GM21381 (cell line): ENCODE data around the gene ZNF385D.

Experiments
- ATAC-seq: cut with Tn5 transposase; IDR thresholded peaks from one replicate; pipeline ENCODE4 v1.9.1; 2021; ENCODE audit warnings: mild to moderate bottlenecking, moderate library complexity; ENCODE audit not compliant: unreplicated experiment

Gene ZNF385D, protein sequence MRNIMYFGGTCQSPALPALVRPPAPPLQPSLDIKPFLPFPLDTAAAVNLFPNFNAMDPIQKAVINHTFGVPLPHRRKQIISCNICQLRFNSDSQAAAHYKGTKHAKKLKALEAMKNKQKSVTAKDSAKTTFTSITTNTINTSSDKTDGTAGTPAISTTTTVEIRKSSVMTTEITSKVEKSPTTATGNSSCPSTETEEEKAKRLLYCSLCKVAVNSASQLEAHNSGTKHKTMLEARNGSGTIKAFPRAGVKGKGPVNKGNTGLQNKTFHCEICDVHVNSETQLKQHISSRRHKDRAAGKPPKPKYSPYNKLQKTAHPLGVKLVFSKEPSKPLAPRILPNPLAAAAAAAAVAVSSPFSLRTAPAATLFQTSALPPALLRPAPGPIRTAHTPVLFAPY

DNA sequence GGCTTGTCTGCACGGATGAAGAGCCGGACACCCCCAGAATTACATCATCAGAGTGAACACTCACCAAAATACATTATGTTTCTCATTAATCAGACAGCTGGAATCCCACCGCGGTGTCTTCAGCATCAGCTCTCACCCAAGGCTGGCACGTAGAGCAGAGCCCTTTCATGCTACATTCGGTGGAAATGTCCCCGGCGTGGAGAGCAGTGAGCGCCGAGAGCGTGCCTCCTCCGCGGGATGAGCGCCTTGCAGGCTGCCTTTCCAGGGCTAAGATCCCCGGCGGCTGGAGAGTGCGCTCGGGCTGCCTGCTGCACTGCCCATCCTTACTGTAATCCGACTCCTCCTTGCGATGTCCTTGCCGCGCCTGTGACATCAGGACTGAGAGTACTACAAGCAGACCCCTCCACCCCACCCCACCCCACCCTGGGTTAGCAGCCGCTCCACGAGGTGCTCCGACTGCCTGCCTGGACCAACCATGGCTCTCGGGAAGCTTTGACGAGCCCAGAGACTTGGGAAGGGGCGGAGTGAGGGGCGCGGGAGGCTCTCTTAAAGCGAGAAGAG is at the start of gene ZNF385D:
Gene ZNF385D, minus strand, starts transcription at position 380 of the 561 bp plus-strand sequence. Its CDS starts 294 bp downstream, at position 86.
- no peak for ATAC-seq

DNA sequence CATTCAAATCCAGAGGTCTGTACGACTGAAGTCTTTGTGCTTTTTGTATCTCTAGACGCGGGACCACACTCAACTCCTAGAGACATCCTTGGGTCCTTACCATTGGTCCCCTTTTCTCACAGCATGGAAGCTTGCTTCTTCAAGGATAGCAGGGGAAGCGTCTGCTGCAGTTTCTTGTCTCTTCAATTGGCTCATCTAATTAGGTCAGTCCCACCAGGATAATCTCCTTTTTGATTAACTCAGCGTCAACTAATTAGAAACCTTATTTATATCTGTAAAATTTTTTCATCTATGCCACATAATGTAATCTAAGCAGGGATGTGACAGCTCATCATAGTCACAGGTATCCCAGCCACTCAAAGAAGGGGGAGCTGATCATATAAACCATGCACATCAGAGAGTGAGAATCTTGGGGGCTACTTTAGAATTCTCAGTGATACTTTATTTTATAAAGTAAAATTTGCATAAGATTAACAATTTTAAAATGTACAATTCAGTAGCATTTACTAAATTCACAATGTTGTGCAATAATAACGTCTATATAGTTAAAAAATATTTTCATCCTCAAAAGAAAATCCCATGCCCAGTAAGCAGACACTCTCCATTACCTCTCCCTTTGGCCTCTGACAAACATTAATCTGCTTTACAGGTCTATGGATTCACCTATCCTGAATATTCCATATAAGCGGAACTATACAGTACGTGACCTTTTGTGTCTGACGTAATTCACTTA is 47.5 kb upstream of the ZNF385D start:
- ATAC-seq = no peak

DNA sequence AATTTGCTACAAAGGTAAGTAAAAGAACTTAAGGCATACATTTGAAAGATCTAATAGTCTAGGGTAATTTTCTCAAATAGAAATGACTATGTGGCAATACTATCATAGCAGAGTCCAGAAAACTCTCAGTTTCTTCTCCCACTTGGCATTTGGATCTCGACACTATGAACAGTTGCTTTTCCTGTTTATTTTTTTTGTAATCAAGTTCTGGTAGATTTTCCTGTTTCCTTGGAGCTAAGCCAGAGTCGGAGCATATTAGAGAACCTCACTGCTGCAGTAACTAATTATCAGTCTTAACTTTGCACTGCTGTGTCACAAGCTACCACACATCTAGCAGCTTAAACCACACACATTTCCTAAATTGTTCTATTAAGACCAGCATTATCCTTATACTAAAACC is 44.9 kb upstream of the ZNF385D start:
- ATAC-seq = no peak

DNA sequence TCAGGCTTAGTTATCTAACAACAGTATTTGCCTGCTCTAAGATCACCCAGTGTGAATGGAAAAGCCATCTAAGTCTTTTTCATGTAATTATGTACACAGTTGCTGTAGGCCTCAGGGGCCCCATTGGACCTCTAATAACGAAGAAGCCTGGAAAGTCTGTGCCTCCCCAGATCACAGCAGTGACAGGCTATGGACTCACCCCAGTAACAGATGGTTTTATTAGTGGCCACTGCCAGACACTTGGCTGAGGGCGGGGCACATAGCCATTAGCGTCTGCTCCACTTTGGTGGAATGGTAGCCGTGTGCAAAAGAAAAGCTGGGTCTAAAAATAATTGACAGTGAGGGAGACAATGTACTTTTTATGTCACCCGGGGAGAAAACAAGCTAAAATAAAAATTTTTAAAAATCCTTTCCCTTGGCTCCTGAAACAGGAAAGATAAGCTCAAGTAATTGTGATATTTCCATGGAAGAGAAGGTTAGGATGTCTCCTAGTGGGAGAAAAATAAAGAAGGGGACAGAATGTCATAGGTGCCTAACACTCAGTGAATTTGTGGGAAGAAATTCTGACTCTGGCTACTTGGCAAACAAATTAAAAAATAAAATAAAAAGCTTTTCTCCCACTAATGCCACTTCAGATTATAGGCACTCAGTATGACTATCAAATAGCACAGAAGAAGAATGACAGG is 44.3 kb upstream of the ZNF385D start:
- no peak for ATAC-seq

DNA sequence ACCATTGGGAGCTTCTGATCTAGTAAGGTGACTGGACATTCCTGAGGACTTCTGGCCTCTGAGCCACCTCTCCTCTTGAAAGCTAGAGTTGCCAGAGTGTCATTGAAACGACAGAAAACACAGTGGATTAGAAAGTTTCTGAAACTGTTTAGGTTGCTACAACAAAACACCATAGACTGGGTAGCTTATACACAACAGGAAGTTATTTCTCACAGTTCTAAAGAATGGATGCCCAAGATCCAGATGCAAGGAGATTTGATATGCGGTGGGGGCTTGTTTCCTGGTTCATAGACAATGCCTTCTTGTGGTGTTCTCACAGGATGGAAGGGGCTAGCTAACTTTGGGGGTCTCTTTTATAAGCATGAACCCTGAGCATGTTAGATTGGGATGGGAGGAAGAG is 43.3 kb upstream of the ZNF385D start:
- no peak for ATAC-seq

DNA sequence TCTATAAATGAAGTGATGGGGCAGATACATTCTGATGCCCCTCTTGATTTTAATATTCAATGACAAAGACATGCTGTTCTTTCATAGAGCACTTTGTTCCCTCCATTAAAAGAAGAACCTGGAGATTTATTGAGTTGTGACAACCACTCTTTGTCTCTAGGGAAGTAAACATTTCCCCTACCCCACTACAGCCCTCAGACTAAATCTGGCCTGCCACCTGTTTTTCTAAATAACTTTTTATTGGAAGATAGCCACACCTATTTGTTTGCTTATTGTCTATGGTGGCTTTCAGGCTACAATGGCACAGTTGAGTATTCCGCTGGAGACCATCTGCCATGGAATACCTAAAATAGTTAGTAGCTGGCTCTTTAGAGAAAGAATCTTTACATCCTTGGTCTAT is 41.2 kb upstream of the ZNF385D start:
- no peak for ATAC-seq

DNA sequence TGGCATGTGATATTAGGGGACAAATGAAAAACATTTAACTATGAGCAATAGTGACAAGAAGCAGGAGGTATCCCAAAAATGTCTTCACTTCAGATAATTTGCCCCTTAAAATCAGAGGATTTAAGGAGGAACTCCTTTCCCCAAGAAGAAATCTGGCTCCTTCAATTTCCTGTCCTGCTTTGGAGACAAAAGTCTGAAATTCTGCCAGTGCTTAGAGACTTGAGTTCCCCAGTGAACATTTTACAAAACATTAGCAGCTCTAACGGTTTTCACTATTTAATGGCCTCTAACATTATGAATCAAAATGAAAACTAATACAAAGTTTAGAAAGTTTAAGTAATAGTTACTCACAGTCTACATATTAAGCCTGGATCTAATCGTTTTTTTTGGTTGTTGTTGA is 40.3 kb upstream of the ZNF385D start:
- no peak for ATAC-seq

DNA sequence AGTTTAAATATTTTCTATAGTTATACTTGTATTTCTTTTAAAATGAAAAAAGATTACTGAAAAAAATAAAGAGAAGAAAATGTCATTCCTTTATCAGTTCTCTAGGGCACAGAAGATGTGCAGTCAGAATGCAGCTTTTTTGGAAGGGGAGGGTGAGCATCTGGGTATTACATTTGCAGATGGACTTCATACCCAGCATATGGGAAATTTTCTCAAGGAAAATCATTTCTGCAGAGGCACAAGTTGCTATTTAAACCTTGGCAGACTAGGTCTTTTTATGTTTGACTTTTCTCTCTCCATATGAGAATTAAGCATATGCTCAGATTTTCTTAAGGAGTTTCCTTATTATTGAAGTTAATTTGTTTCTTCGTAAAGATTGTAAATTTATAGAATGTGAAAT is 39.5 kb upstream of the ZNF385D start:
- no peak for ATAC-seq

DNA sequence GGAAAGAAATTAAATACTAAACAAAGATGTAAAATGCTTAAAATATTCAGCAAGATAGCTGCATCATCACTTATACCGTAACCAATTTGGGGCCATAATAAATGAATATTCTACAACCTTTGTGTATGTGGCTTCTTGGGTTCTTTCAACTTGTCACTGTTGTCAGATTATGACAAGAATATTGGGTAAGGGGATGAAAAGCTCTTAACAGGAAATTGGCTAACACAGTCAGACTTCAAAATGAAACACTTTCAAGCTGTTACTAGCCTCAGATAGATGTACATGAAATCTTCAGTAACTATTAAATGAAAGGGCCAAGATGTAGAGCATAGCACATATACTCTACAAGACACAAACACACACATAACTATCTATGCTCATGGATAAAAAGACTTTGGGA is 38.7 kb upstream of the ZNF385D start:
- no peak for ATAC-seq

DNA sequence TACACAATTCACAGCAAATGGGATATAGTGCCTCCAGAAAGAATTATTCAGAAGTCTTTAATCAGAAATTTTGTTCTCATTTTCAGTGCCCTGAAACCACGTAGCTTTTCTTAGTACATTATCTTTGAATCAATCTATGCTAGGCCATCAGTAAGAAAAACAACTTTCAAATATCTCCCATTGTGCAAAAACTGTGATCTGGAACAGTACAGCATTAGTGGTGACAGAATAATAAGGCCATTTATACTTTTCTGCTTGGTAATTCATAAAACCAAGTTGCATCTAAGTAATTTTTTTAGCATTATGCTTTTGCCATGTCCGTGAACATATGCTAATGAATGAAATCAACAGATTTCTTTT is 35.4 kb upstream of the ZNF385D start:
- no peak for ATAC-seq

DNA sequence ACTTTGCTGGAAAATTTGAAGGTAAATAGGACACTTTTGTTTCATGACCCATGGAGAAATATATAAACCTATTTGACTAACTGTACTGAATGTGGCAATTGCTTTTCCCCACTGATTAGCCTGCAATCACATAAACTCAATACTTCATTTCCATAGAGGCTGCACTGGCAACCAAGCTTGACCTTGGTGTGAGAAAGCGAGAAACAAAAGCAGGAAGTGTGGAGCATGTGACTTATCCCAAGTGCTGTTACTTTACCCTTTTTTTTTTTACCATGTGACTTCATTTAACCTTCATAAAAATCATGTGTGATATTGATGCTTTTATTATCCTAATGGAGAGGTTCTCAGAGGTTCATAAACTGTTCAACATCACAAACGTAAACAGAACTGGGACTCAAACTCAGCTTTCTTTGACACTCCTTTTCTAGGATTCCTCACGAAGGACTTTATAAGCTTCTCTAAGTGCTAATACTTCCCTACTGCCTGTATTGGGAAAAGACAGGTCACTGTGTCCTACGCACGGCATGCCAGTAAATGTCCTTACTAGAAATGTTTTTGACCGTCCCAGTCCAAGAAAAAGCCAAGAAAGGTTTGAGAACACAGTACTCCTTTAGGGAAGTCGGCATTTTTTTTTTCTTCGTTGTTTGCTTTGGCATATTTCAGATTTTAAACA is 34.9 kb upstream of the ZNF385D start:
- ATAC-seq = no peak

DNA sequence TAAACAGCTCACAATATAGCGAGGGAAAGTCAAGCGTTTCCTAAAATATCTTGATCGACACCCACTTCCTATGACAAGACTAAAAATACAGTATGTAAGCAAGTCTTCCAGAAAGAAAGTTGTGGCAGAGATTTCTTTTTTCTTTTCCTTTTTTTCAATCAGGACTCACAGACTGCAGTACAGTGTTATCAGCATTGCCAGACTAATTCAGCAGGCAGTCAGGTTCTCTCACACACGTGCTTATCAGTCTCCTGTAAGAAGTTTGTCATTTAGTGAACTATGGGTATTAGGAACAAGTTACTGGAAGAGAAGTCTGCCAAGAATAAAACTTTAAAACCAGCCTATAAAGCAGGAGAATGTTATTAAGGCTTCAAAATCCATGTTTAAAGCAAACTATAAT is 32.8 kb upstream of the ZNF385D start:
- ATAC-seq = no peak

DNA sequence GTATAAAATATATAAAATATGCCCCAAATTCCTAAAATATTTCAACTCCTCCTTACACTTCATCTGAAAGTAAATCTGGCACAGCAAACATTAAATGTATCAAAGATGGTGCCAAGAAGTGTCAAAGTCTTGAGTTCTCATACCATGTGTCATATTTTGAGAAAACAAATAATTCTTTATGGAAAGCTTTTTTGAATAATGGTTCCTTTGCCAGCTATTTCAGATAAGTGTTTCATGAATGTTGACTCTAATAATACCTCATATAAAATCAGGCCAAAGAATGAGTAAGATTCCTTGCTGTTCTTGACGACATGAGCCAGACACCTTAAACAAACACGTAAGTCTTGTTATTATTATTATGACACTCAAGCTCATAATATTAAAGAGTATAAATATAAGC is 30.3 kb upstream of the ZNF385D start:
- ATAC-seq = no peak

DNA sequence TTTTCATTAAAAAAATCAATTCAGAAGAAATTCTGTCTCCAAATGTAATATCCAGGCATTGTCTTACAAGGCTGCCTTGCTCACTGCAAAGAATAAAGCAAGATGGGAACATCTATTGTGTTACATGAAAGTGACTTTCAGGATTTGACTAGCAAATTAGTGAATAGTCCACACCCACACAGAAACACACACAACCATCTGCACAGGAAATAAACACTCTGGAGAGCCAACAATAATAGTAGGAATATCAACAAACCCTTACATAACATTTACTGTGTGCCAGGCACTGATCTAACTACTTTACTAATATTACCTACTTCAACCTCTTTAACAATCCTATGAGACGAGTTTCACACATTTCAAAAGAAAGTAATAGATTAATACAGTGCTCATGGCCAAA is 28.9 kb upstream of the ZNF385D start:
- no peak for ATAC-seq

DNA sequence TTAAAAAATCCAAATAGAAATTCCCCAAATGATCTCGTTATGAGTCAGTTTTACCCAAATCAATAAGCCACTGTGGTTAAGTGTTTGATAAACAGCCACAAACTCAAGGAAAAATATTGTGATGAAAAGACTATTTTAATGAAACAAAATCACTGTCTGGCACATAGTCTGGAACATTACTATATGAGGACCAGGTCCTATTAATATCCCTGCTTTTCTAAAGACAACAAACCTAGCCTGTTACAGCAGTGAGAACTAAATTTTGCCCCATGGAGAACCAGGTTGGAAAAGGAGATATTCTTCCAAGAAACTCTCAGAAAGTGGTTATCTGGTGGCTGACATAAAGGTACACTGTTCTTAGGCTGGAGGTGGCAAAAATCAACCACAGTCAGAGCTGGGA is 27.7 kb upstream of the ZNF385D start:
- ATAC-seq = no peak

DNA sequence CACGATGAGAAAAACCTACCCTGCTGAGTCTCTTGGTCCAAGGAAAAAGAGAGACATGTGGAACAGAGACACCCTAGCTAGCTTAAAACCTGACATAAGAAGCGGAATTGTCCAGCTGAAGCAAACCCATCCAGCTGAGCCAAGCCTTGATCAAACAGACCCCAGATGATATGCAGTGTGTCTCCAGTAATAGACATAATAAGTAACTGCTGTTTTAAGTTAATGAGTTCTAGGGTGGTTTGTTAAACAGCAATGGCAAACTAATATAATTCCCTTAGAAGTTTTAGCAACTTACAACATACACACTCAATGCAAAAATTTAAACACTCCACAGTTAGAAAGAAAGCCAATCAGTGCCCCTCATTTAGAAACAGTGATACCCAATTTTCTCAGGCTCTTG is 26.8 kb upstream of the ZNF385D start:
- ATAC-seq = no peak

DNA sequence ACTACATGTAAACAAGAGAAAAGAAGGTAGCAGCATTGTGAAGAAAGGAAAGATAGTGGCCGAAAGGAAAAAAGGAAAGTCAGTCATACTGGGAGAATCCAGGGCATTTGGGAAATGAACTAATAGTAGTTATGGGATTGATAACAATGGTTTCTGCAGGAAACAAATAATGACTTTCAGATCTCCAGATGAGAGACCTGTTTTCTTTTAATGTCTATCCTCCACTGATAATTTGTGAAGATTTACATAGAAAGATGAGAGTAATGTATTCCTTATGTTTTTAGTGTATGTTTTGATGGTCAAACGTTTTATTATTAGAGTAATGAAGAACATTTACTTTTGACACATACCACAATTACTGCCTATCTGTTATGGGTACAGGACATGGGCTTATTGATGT is 15.0 kb upstream of the ZNF385D start:
- ATAC-seq = no peak

DNA sequence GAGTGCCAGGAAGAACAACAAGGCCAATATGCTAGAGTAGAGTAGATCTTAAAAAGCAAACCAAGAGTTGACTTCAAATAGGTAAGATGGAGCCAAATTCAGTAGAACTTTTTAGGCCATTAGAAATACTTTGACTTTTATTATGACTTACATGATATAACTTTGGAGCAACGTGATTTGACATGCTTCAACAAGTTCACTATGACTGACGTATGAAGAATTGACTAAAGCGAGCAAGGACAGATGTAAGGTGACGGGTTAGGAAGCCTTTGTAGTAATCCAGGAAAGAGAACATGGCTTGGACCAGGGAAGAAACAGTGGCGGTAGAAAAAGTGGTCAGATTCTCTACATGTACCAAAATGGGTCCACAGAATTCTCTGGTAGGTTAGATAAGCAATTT is 4.9 kb upstream of the ZNF385D start:
- ATAC-seq = no peak

DNA sequence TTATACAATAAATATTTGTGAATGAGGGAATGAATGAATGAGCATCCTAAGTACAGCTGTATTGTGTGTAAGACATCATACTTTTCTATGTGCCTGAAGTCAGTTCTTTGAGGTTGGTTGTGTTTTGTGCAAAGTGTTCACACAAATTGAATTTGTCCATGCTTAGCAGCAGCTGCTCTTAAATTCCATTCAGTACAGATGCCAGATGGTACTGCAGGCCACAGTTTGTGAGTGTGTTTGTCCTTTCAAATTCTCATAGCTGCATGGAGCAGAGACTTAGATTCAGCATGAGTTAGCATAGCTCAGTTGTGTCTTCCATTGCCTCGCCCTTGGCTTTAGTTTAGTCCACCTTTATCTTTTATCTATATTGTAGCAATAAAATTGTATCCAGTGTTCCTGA is 3.8 kb upstream of the ZNF385D start:
- ATAC-seq = no peak

DNA sequence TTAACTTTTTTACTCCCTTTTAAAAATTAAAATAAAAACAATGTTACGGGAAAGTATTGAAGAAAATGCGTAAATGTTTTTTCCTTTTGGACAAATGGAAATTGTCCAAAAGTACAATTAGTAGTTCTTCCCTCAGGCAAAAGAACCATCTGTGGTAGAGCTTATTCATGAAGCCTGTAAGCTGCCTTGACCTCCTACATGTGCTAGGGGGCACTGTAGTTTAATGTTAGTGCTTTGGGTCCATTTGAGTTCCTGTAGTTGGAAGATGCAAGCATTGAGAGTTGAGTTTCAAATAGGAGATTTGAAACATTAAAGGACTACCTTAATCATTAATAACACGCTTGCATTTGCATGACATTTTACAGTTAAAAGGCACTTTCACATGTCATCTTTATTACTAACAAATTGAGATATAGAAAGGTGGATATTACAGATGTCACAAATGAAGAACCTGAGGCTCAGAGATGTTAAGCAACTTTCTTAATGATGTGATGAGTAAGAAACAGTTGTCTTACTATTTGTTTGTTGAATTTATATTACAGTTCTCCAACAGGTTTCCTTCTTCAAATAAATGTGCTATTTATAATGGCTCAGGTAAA is 1.8 kb upstream of the ZNF385D start:
- no peak for ATAC-seq

DNA sequence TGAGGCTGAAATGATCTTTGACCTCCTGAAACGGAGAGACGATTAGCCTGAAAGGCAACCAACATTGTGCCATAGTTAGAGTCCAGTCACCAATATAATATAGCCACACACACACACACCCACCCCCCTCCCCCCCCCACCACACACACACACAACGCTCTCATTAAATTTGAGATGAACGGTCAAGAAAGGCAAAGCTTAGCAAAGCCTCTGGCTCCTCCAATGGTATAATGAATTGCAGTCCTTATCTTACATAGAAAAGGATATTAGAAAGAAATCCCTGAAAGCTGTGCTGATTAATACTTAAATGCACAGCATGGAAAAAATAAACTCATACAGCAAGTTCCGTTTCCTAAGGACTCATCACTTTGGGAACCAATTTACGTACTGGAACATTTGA is 876 bp upstream of the ZNF385D start:
- ATAC-seq = no peak
